ENCODE data around the gene NOL6.
"Not testable (repeated sequence)": the region's sequence is repeated elsewhere in the genome, so short reads cannot be mapped to it uniquely, and the experiment has no call there.

DNA sequence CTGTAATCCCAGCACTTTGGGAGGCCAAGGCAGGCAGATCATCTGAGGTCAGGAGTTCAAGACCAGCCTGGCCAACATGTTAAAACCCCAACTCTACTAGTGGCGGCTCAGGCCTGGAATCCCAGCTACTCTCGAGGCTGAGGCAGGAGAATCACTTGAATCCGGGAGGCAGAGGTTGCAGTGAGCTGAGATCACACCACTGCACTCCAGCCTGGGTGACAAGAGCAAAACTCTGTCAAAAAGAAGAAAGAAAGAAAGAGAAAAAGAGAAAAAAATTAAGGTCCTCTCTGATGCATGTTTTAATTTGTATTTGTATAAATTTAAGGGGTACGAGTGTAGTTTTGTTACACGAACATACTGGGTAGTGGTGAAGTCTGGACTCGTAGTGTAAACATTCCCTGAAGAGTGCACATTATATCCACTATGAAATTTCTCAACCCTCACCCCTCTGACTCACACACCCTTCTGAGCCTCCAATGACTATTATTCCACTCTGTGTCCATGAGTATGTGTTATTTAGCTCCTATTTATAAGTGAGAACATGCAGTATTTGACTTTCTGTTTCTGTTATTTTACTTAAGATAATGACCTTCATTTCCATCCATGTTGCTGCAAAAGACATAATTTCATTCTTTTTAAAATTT lies 44.3 kb upstream of the NOL6 start:
- TF ChIP-seq POLR2A (IDR thresholded peaks at IDR 0.05), result not testable (repeated sequence)
- TF ChIP-seq, protein P1, sequence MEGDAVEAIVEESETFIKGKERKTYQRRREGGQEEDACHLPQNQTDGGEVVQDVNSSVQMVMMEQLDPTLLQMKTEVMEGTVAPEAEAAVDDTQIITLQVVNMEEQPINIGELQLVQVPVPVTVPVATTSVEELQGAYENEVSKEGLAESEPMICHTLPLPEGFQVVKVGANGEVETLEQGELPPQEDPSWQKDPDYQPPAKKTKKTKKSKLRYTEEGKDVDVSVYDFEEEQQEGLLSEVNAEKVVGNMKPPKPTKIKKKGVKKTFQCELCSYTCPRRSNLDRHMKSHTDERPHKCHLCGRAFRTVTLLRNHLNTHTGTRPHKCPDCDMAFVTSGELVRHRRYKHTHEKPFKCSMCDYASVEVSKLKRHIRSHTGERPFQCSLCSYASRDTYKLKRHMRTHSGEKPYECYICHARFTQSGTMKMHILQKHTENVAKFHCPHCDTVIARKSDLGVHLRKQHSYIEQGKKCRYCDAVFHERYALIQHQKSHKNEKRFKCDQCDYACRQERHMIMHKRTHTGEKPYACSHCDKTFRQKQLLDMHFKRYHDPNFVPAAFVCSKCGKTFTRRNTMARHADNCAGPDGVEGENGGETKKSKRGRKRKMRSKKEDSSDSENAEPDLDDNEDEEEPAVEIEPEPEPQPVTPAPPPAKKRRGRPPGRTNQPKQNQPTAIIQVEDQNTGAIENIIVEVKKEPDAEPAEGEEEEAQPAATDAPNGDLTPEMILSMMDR (IDR thresholded peaks at IDR 0.05), result not testable (repeated sequence)
